PC-9 (cell line): ENCODE results near the gene RAPGEF1. TPM values are rescaled to one million over a fixed set of nuclear protein-coding genes. Genes with fewer than 3 reads are reported as not detected.

Source experiments
- BruUV-seq: library from RNA; stranded (reverse); fragments of 400-500 nt; replicated peaks from 2 replicates; lab custom pipeline; 2021; lab: Mats Ljungman, UMichigan
- CTCF ChIA-PET: fragments of 300-600 bp; sonication (Branson Sonifier 250); formaldehyde crosslinking; loops from one replicate; lab custom pipeline; 2022; ENCODE audit warnings: antibody characterized with exemption; lab: Charles Lee
- POLR2A ChIA-PET: fragments of 300-600 bp; sonication (Branson Sonifier 250); formaldehyde crosslinking; loops from one replicate; lab custom pipeline; 2022; ENCODE audit warnings: antibody characterized with exemption; ENCODE audit not compliant: unreplicated experiment; lab: Charles Lee
- DNase-seq, 2 experiments: peaks; one replicate each; pipeline versions ENCODE4 v3.0.0 to v3.0.0-alpha.2; 2015 to 2022; ENCODE audit warnings: mixed read lengths in 1 of 2
- H2AFZ ChIP-seq: fragments of 200-600 bp; sonication (generic); 2 replicates; pipeline ENCODE4 v1.8.1; 2017; ENCODE audit warnings: antibody characterized with exemption
- H3F3A ChIP-seq: fragments of 200-600 bp; sonication (generic); 2 replicates; pipeline ENCODE4 v1.8.1; 2017; ENCODE audit warnings: antibody characterized with exemption, mild to moderate bottlenecking, low read depth; ENCODE audit not compliant: insufficient read depth
- H3K27ac ChIP-seq: fragments of 200-600 bp; sonication (generic); 2 replicates; pipeline ENCODE4 v1.6.1; 2016; ENCODE audit warnings: mixed run types
- H3K27me3 ChIP-seq: fragments of 200-600 bp; sonication (generic); 2 replicates; pipeline ENCODE4 v1.6.1; 2016; ENCODE audit warnings: low read depth, mixed run types; ENCODE audit not compliant: insufficient read depth
- H3K36me3 ChIP-seq: fragments of 200-600 bp; sonication (generic); 2 replicates; pipeline ENCODE4 v1.6.1; 2016; ENCODE audit warnings: low read depth, mixed run types
- H3K4me1 ChIP-seq: fragments of 200-600 bp; sonication (generic); replicated peaks from 2 replicates; pipeline ENCODE4 v1.6.1; 2016; ENCODE audit warnings: mixed run types; ENCODE audit not compliant: insufficient read depth
- H3K4me2 ChIP-seq: fragments of 200-600 bp; sonication (generic); 2 replicates; pipeline ENCODE4 v1.6.1; 2017; ENCODE audit warnings: mixed run types
- H3K4me3 ChIP-seq: fragments of 200-600 bp; sonication (generic); 2 replicates; pipeline ENCODE4 v1.6.1; 2016; ENCODE audit warnings: mixed run types
- H3K79me2 ChIP-seq: fragments of 200-600 bp; sonication (generic); 2 replicates; pipeline ENCODE4 v1.6.1; 2017; ENCODE audit warnings: low read depth, mixed run types
- H3K9me2 ChIP-seq: fragments of 200-600 bp; sonication (generic); 2 replicates; pipeline ENCODE4 v1.8.1; 2017; ENCODE audit warnings: mild to moderate bottlenecking; ENCODE audit not compliant: insufficient read depth
- H3K9me3 ChIP-seq: fragments of 200-600 bp; sonication (generic); 2 replicates; pipeline ENCODE4 v1.8.1; 2016; ENCODE audit warnings: low read depth; ENCODE audit not compliant: insufficient read depth
- H4K20me1 ChIP-seq: fragments of 200-600 bp; sonication (generic); 2 replicates; pipeline ENCODE4 v1.8.1; 2017; ENCODE audit not compliant: insufficient read depth
- CTCF ChIP-seq: fragments of 200-600 bp; sonication (generic); conservative IDR thresholded peaks from 2 replicates; pipeline ENCODE4 v1.6.1; 2017; ENCODE audit warnings: mixed run types, antibody characterized with exemption, mild to moderate bottlenecking, moderate library complexity
- EZH2 ChIP-seq: fragments of 200-600 bp; sonication (generic); IDR thresholded peaks from 2 replicates; pipeline ENCODE4 v1.8.0; 2017; ENCODE audit warnings: antibody characterized with exemption, low read depth
- intact Hi-C: fragments of 100-400 bp; cut with micrococcal nuclease; formaldehyde crosslinking; loops from one replicate; pipeline ENCODE4 v1.10.0; 2022; ENCODE audit not compliant: unreplicated experiment
- total RNA-seq: library from RNA; stranded (reverse); gene quantifications from 2 replicates; pipeline ENCODE4 v1.2.3, GENCODE V29; 2021

RAPGEF1 gene
- total RNA-seq, 1 experiment from 2014 or later, result 66.5 TPM

DNA sequence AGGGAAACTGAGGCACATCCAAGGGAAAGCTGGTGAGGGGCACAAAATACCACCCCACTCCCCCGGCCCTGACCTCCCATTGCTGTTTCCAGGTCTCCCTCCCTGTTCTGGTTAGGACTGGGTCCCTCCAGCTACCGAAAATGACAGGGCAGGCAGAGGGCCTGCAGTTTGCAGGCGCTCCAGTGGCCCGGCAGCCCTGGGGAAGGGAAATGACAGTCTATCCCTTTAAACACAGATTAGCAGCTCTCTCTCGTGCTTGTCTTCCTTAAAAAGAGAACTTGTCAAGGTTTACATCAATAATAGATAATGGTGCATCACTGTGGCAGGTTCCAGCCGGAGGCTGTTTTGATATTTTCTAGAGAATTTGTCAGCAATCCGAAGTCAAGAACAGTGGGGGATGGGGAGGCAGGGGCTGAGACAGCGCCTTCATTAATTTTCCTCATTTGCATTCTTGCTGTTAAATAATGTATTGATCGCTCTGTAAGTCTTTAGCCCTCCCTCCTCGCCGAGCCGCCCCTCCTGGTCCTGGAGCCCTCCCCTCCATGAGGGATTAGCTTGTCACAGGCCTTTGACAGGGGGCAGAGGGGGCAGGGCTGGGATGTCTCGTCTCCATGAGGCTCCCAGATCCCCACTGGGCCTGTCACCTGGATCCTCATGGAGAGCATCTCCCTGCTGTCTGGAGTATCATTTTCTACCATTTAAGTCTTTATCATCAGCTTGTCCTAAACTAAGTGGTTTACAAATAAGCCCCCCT lies 45.0 kb upstream of the RAPGEF1 start:
- Histone ChIP-seq H3K36me3 (no peaks in the 10 kb centered on the region), H3K27me3 (peaks cover 97% of the 10 kb centered on the region), H3K9me2 (no peaks in the 10 kb centered on the region), H2AFZ (no peak overlapping the region), H3K4me3 (no peak overlapping the region), H4K20me1 (no peaks in the 10 kb centered on the region; the same call in none of the 2 replicates), H3K4me2 (no peak overlapping the region), H3K79me2 (no peaks in the 10 kb centered on the region), H3K4me1 (no peaks in the 10 kb centered on the region), H3F3A (no peaks in the 10 kb centered on the region), H3K9me3 (no peaks in the 10 kb centered on the region), H3K27ac (no peak overlapping the region)
- BruUV-seq, result no TSS peak
- ChIA-PET CTCF (interaction anchor here (0.5 kb wide), 1 partner anchor 1227 kb away, joined by 7 read pairs; no protein-coding TSS in a partner anchor), POLR2A (no interaction called here)
- intact Hi-C loops, result no loop called here
- no peak for TF ChIP-seq EZH2
- TF ChIP-seq CTCF, result no peak
- DNase-seq, result no peak

- H3K9me3 ChIP-seq, result no peaks in the 10 kb centered on the region
- no peaks in the 10 kb centered on the region for H3K79me2 ChIP-seq
- no peak overlapping the region for H3K27ac ChIP-seq
- H3K9me2 ChIP-seq, result no peaks in the 10 kb centered on the region
- H2AFZ ChIP-seq, result no peak overlapping the region
- no TSS peak for BruUV-seq
- H3K4me1 ChIP-seq, result no peaks in the 10 kb centered on the region
- intact Hi-C loops, result no loop called here
- H3F3A ChIP-seq, result no peaks in the 10 kb centered on the region
- H3K4me2 ChIP-seq, result no peak overlapping the region
- no peaks in the 10 kb centered on the region; the same call in none of the 2 replicates for H4K20me1 ChIP-seq
- H3K4me3 ChIP-seq, result no peak overlapping the region
- DNase-seq, result no peak
- TF ChIP-seq CTCF (no peak), EZH2 (no peak)
- ChIA-PET CTCF (no interaction called here), POLR2A (no interaction called here)
- H3K36me3 ChIP-seq, result no peaks in the 10 kb centered on the region
- peaks cover 87% of the 10 kb centered on the region for H3K27me3 ChIP-seq
Measured at GRCh38 chr9:131781069-131781468, 41.2 kb upstream of the RAPGEF1 start.

GRCh38 chr9:131776473-131776872 lies 36.6 kb upstream of the RAPGEF1 start:
- no peaks in the 10 kb centered on the region for H3F3A ChIP-seq
- ChIA-PET CTCF (no interaction called here), POLR2A (no interaction called here)
- H3K36me3 ChIP-seq, result no peaks in the 10 kb centered on the region
- no peak overlapping the region for H3K4me2 ChIP-seq
- no peaks in the 10 kb centered on the region for H3K79me2 ChIP-seq
- no TSS peak for BruUV-seq
- H2AFZ ChIP-seq, result no peak overlapping the region
- H3K9me2 ChIP-seq, result no peaks in the 10 kb centered on the region
- no peaks in the 10 kb centered on the region; the same call in 1 of the 2 replicates for H4K20me1 ChIP-seq
- H3K27me3 ChIP-seq, result peaks cover 57% of the 10 kb centered on the region
- no peaks in the 10 kb centered on the region for H3K9me3 ChIP-seq
- H3K4me1 ChIP-seq, result no peaks in the 10 kb centered on the region
- intact Hi-C loops, result no loop called here
- H3K27ac ChIP-seq, result no peak overlapping the region
- DNase-seq, result peak in 1 of 2 experiments; percentile 31
- H3K4me3 ChIP-seq, result no peak overlapping the region
- no peak for TF ChIP-seq CTCF
- TF ChIP-seq EZH2, result no peak
